CD4-positive, alpha-beta T cell (primary cell): ENCODE measurements around the gene PGM5. TPM values are rescaled to one million over a fixed set of nuclear protein-coding genes. Genes with fewer than 3 reads are reported as not detected.

Experiments
- ATAC-seq: fragments of 200-7000 bp; cut with Tn5 transposase; one replicate; pipeline ENCODE4 v1.10.0; 2022; ENCODE audit warnings: mild to moderate bottlenecking; ENCODE audit not compliant: poor library complexity
- CTCF ChIA-PET: fragments of 350-600 bp; sonication (Branson Sonifier 250); formaldehyde crosslinking; loops from one replicate; lab custom pipeline; 2021; ENCODE audit warnings: antibody characterized with exemption, inconsistent platforms; lab: Charles Lee
- POLR2A ChIA-PET: fragments of 350-600 bp; sonication (Branson Sonifier 250); formaldehyde crosslinking; loops from one replicate; lab custom pipeline; 2021; ENCODE audit warnings: antibody characterized with exemption, inconsistent platforms; lab: Charles Lee
- DNase-seq, 14 experiments: peaks; one replicate each; pipeline ENCODE4 v3.0.0-alpha.2; 2013 to 2020; ENCODE audit warnings: mixed read lengths in 2 of 14
- H3K27ac ChIP-seq, 2 donors: one replicate each; pipeline versions ENCODE4 v1.5.1 to v1.7.0; 2013; ENCODE audit warnings: low read length in 2 of 2, low read depth in 1 of 2, mild to moderate bottlenecking in 1 of 2
- H3K27me3 ChIP-seq, 2 experiments: 1 replicate in 1 of 2; 2 replicates in 1 of 2; pipeline versions ENCODE4 v1.6.1 to v1.7.0; 2013; ENCODE audit warnings: low read length in 2 of 2, control low read depth in 1 of 2, mild to moderate bottlenecking in 1 of 2, moderate library complexity in 1 of 2; ENCODE audit not compliant: insufficient read depth in 2 of 2, control insufficient read depth in 1 of 2
- H3K36me3 ChIP-seq: one replicate; pipeline ENCODE4 v1.6.1; 2013; ENCODE audit warnings: low read length, control low read depth; ENCODE audit not compliant: insufficient read depth
- H3K4me1 ChIP-seq: one replicate; pipeline ENCODE4 v1.6.1; 2013; ENCODE audit warnings: low read length, control low read depth; ENCODE audit not compliant: insufficient read depth
- H3K4me3 ChIP-seq: one replicate; pipeline ENCODE4 v1.5.1; 2013; ENCODE audit warnings: mild to moderate bottlenecking, low read length, moderate library complexity
- H3K9me3 ChIP-seq, 2 experiments: 1 replicate in 1 of 2; 2 replicates in 1 of 2; pipeline versions ENCODE4 v1.6.1 to v1.7.0; 2013; ENCODE audit warnings: low read length in 2 of 2, mild to moderate bottlenecking in 2 of 2, control low read depth in 1 of 2, moderate library complexity in 1 of 2; ENCODE audit not compliant: control insufficient read depth in 1 of 2, insufficient read depth in 1 of 2
- H3K27ac Mint-ChIP-seq: one replicate; pipeline ENCODE4 v1.8.0; 2020; ENCODE audit warnings: mixed read lengths
- H3K27me3 Mint-ChIP-seq: one replicate; pipeline ENCODE4 v1.8.0; 2021; ENCODE audit warnings: mixed read lengths
- H3K36me3 Mint-ChIP-seq: one replicate; pipeline ENCODE4 v1.8.0; 2021; ENCODE audit warnings: low read depth, mixed read lengths
- H3K4me1 Mint-ChIP-seq: one replicate; pipeline ENCODE4 v1.8.0; 2021; ENCODE audit warnings: low read depth, mixed read lengths
- H3K4me3 Mint-ChIP-seq: one replicate; pipeline ENCODE4 v1.8.0; 2020; ENCODE audit warnings: mild to moderate bottlenecking, mixed read lengths
- H3K9me3 Mint-ChIP-seq: one replicate; pipeline ENCODE4 v1.8.0; 2020; ENCODE audit warnings: mixed read lengths
- intact Hi-C, 2 experiments: fragments of 100-400 bp; cut with DNase I in 1 of 2; cut with micrococcal nuclease in 1 of 2; formaldehyde crosslinking; loops; one replicate each; pipeline versions ENCODE4 v1.15.1 to v1.9.0; 2023 to 2025; cut with DNase I, micrococcal nuclease
- total RNA-seq, 174 experiments: library from RNA in 2 of 174; stranded (reverse) in 2 of 174; gene quantifications; one replicate each; pipeline ENCODE4 v1.2.3 and lab custom pipeline; 2021 to 2026
- TF ChIP-seq, protein P1 (sequence below): fragments of 200-600 bp; IDR thresholded peaks from one replicate; pipeline ENCODE4 v1.8.0; 2022; ENCODE audit warnings: antibody characterized with exemption, mild to moderate bottlenecking

The PGM5 gene
- total RNA-seq, 2 experiments from 2014 or later: not detected

DNA sequence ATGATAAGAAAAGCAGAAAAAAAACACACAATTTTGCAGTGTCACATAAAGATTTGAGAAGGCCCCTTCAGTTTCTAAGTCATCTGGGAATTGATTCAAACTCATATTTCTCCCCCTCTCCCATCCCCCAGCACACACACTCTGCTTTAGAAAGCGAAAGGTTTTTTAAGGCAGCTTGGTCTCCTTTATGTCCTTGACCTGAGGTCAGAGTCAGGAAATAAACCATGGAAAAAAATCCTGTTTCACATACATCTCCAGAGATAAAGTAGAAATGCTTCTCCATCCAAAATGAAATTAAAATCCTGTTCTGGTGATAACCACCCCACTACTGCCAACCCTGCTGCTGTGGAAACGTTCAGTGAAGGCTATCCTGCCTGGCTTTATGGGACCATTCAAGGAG, 131.7 kb downstream of the PGM5 start:
- H3K27ac ChIP-seq: no peak overlapping the region
- H3K4me1 Mint-ChIP-seq: no peaks in the 10 kb centered on the region
- no peaks in the 10 kb centered on the region for H3K36me3 Mint-ChIP-seq
- ChIA-PET CTCF (no interaction called here), POLR2A (no interaction called here)
- intact Hi-C loops: no loop called here
- H3K27me3 ChIP-seq: peaks cover 0 to 2% of the 10 kb centered on the region in 2 experiments
- H3K27ac Mint-ChIP-seq: no peak overlapping the region
- peaks cover 29% of the 10 kb centered on the region for H3K27me3 Mint-ChIP-seq
- H3K4me3 ChIP-seq: no peak overlapping the region
- no peaks in the 10 kb centered on the region for H3K4me1 ChIP-seq
- no peak for ATAC-seq
- peaks cover 5% of the 10 kb centered on the region for H3K9me3 Mint-ChIP-seq
- no peak for DNase-seq
- no peaks in the 10 kb centered on the region for H3K9me3 ChIP-seq
- TF ChIP-seq, protein P1, sequence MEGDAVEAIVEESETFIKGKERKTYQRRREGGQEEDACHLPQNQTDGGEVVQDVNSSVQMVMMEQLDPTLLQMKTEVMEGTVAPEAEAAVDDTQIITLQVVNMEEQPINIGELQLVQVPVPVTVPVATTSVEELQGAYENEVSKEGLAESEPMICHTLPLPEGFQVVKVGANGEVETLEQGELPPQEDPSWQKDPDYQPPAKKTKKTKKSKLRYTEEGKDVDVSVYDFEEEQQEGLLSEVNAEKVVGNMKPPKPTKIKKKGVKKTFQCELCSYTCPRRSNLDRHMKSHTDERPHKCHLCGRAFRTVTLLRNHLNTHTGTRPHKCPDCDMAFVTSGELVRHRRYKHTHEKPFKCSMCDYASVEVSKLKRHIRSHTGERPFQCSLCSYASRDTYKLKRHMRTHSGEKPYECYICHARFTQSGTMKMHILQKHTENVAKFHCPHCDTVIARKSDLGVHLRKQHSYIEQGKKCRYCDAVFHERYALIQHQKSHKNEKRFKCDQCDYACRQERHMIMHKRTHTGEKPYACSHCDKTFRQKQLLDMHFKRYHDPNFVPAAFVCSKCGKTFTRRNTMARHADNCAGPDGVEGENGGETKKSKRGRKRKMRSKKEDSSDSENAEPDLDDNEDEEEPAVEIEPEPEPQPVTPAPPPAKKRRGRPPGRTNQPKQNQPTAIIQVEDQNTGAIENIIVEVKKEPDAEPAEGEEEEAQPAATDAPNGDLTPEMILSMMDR: no peak
- H3K36me3 ChIP-seq: no peaks in the 10 kb centered on the region
- H3K4me3 Mint-ChIP-seq: no peak overlapping the region

DNA sequence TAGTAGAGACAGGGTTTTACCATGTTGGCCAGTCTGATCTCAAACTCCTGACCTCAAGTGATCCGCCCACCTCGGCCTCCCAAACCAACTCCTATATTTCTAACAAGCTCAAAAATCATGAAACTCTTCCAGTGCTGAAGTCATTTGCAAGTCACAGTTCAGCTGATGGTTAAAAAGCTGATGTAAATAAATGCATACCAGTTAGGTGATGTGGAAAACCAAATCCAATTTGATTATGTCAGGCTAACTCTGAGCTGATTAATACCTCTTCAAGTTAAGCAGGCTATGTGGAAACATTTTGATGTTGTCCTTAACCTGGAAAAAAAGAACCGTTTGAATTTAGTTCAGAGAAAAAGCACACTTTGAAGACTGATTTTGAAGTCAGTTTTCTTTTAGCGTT, 133.2 kb downstream of the PGM5 start:
- H3K27me3 Mint-ChIP-seq: peaks cover 26% of the 10 kb centered on the region
- ChIA-PET CTCF (no interaction called here), POLR2A (no interaction called here)
- no peaks in the 10 kb centered on the region for H3K36me3 Mint-ChIP-seq
- H3K4me1 Mint-ChIP-seq: no peaks in the 10 kb centered on the region
- DNase-seq (no peak), ATAC-seq (no peak)
- peaks cover 0 to 2% of the 10 kb centered on the region in 2 experiments for H3K27me3 ChIP-seq
- H3K4me1 ChIP-seq: no peaks in the 10 kb centered on the region
- no peak overlapping the region for H3K4me3 Mint-ChIP-seq
- peaks cover 4% of the 10 kb centered on the region for H3K9me3 Mint-ChIP-seq
- no peaks in the 10 kb centered on the region for H3K36me3 ChIP-seq
- no peak overlapping the region for H3K27ac ChIP-seq
- intact Hi-C loops: no loop called here
- H3K4me3 ChIP-seq: no peak overlapping the region
- TF ChIP-seq, protein P1: no peak
- H3K27ac Mint-ChIP-seq: no peak overlapping the region
- no peaks in the 10 kb centered on the region for H3K9me3 ChIP-seq

DNA sequence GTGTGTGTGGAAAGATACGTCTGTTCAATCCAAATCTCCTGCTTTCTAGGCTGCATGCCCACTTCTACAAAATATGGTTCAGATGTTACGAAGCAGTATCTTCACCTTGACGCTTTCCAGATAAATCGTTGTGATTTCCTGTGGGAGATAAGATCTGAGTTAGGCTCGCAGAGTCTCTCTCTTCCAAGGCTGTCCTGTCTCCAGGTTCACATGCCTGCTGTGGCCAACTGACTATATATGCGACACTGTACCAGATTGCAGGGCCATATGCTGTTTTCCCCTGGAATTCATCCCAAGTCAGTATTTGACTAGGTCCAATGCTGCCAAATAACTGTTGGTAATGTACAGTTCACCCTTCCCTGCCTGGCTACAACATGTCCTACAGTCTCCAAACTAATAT, 136.4 kb downstream of the PGM5 start:
- no peaks in the 10 kb centered on the region for H3K36me3 Mint-ChIP-seq
- H3K27ac Mint-ChIP-seq: no peak overlapping the region
- DNase-seq (no peak), ATAC-seq (no peak)
- Histone ChIP-seq H3K9me3 (no peaks in the 10 kb centered on the region), H3K27ac (no peak overlapping the region), H3K36me3 (no peaks in the 10 kb centered on the region), H3K4me1 (no peaks in the 10 kb centered on the region), H3K4me3 (no peak overlapping the region), H3K27me3 (peaks cover 0 to 2% of the 10 kb centered on the region in 2 experiments)
- TF ChIP-seq, protein P1: no peak
- ChIA-PET CTCF (no interaction called here), POLR2A (no interaction called here)
- peaks cover 2% of the 10 kb centered on the region for H3K9me3 Mint-ChIP-seq
- H3K27me3 Mint-ChIP-seq: peaks cover 17% of the 10 kb centered on the region
- H3K4me3 Mint-ChIP-seq: no peak overlapping the region
- H3K4me1 Mint-ChIP-seq: no peaks in the 10 kb centered on the region
- intact Hi-C loops: no loop called here
